ENCODE measurements around the gene ARHGAP10. TPM values are rescaled to one million over a fixed set of nuclear protein-coding genes. Genes with fewer than 3 reads are reported as not detected.

Gene ARHGAP10
- total RNA-seq, 4 donors from 2014 or later = 131 to 217 (median 206) TPM

DNA sequence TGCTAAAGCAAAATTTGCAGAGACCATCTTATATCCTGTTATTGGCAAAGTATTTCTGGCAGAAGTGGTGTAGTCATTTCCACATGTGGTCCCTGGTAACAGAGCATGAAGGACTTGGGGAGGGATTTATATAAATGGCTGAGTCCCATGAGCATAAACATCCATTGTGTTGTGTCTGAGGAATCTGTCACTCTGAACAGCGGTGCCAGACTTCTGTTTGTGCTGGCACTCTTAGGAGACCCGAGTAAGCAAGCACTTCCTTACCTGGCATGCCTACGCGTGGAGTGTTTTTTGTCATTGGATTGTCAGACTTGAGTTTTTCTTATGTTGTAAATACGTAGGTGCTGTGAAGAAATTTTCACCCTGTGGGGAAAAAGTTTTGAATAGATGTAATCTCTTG is 285.9 kb downstream of the ARHGAP10 start:
- no peak overlapping the region for H3K4me3 ChIP-seq
- H3K27ac ChIP-seq = peak overlapping the region in 1 of 4 donors; percentile 23
- H3K27me3 ChIP-seq = no peaks in the 10 kb centered on the region
- peaks cover 0 to 66% (median 23%) of the 10 kb centered on the region in 4 donors for H3K4me1 ChIP-seq
- no peaks in the 10 kb centered on the region for H3K9me3 ChIP-seq
- WGBS, 2 donors = 48 to 49% methylated on average over 5 of the region's 5 CpGs
- no peak for DNase-seq (ENCODE audit: low spot score in 2 of 2)
- H3K36me3 ChIP-seq = no peaks in the 10 kb centered on the region
- TF ChIP-seq EP300 (IDR thresholded peaks at IDR 0.05) = no peak
- TF ChIP-seq POLR2A (IDR thresholded peaks at IDR 0.05) = no peak
- TF ChIP-seq, protein P1, sequence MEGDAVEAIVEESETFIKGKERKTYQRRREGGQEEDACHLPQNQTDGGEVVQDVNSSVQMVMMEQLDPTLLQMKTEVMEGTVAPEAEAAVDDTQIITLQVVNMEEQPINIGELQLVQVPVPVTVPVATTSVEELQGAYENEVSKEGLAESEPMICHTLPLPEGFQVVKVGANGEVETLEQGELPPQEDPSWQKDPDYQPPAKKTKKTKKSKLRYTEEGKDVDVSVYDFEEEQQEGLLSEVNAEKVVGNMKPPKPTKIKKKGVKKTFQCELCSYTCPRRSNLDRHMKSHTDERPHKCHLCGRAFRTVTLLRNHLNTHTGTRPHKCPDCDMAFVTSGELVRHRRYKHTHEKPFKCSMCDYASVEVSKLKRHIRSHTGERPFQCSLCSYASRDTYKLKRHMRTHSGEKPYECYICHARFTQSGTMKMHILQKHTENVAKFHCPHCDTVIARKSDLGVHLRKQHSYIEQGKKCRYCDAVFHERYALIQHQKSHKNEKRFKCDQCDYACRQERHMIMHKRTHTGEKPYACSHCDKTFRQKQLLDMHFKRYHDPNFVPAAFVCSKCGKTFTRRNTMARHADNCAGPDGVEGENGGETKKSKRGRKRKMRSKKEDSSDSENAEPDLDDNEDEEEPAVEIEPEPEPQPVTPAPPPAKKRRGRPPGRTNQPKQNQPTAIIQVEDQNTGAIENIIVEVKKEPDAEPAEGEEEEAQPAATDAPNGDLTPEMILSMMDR (IDR thresholded peaks at IDR 0.05) = no peak

DNA sequence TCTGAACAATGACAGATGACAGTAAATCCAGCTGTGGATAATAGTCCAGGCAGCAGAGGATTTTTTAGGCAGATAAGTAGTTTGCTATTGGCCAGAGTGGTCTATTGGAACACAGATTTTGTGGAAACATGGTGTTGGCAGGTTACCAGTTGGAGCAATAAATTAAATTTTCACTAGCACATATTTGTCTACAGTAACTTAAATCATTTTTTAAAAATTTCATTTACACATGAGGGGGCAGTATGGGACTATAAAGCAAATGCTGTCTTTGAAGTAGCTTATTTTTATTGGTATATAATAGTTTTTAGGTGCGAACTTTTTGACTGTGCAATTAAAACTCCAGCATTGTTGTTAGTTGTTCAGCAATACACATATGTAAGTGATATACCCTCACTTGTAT is 289.8 kb downstream of the ARHGAP10 start:
- Histone ChIP-seq H3K4me1 (peaks cover 0 to 58% (median 12%) of the 10 kb centered on the region in 4 donors), H3K27ac (no peak overlapping the region), H3K9me3 (no peaks in the 10 kb centered on the region), H3K4me3 (no peak overlapping the region), H3K36me3 (peaks cover 0 to 9% (median 0%) of the 10 kb centered on the region in 3 donors), H3K27me3 (no peaks in the 10 kb centered on the region)
- TF ChIP-seq POLR2A (IDR thresholded peaks at IDR 0.05) = no peak
- TF ChIP-seq EP300 (IDR thresholded peaks at IDR 0.05) = no peak
- TF ChIP-seq, protein P1 (IDR thresholded peaks at IDR 0.05) = no peak
- no peak for DNase-seq (ENCODE audit: low spot score in 2 of 2)
- 87 to 89% methylated on average over 1 of the region's 1 CpG for WGBS, 2 donors

DNA sequence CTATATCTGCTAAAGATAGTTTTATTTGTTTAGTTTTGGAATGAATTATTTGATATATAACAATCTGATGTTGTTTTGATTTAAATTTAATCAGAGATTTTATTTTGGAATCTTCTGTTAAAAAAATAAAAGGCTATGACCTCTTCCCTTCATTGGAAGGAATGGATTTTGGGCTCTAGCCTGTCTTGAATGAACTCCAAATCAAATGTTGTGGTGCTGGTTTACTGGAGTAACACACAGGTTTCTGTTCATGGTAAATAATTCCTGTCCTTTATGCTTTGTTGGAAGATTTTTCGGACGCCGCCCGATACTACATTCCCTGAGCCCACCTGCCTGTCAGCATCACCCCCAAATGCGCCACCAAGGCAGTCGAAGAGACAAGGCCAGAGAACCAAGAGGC is 291.1 kb downstream of the ARHGAP10 start:
- DNase-seq (ENCODE audit: low spot score in 2 of 2) = no peak
- Histone ChIP-seq H3K27me3 (no peaks in the 10 kb centered on the region), H3K27ac (peak overlapping the region in 1 of 4 donors; percentile 21), H3K9me3 (no peaks in the 10 kb centered on the region), H3K4me3 (no peak overlapping the region), H3K4me1 (peaks cover 0 to 53% (median 6%) of the 10 kb centered on the region in 4 donors), H3K36me3 (peaks cover 0 to 10% (median 0%) of the 10 kb centered on the region in 3 donors)
- no peak for TF ChIP-seq POLR2A (IDR thresholded peaks at IDR 0.05)
- TF ChIP-seq EP300 (IDR thresholded peaks at IDR 0.05) = no peak
- TF ChIP-seq, protein P1 (IDR thresholded peaks at IDR 0.05) = no peak
- 79% methylated on average over 6 of the region's 6 CpGs for WGBS, 2 donors

DNA sequence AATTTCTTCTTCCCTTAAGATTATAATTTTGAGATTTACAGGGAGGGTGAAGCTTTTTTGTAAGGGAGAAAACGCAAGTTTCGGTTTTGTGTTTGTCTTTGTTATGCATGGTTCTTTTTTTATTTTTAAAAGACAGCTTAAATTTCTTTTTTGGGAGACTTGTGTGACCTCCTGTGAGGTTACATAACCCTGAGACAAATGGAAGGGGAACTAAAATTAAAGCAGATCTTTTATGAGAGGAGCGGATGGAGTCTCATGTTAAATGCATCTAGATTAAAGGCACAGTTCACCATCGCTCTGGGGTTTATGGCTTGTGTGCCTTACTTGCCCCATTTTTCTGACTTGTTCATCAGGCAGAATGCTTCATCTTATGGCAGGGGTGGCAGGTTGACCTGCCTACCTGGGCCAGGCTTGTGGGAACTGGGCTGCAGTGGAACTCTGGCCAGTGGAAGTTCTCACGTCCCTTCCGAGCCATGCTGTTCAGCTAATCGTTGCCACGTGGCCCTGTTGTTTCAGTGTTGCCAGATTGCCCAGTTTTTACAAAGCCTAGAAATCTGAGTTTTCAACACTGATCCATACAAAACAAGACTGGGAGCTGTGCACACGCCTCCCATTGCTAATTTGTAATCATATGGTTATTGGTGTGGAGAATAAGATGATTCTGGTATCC is 291.8 kb downstream of the ARHGAP10 start:
- H3K27me3 ChIP-seq = no peaks in the 10 kb centered on the region
- no peak overlapping the region for H3K4me3 ChIP-seq
- peaks cover 0 to 46% (median 4%) of the 10 kb centered on the region in 4 donors for H3K4me1 ChIP-seq
- TF ChIP-seq POLR2A (IDR thresholded peaks at IDR 0.05) = no peak
- TF ChIP-seq EP300 (IDR thresholded peaks at IDR 0.05) = no peak
- TF ChIP-seq, protein P1 (IDR thresholded peaks at IDR 0.05) = no peak
- H3K36me3 ChIP-seq = peaks cover 0 to 17% (median 0%) of the 10 kb centered on the region in 3 donors
- no peak for DNase-seq (ENCODE audit: low spot score in 2 of 2)
- H3K9me3 ChIP-seq = no peaks in the 10 kb centered on the region
- peak overlapping the region in 1 of 4 donors; percentile 21 for H3K27ac ChIP-seq
- 55 to 67% methylated on average over 9 of the region's 9 CpGs for WGBS, 2 donors

DNA sequence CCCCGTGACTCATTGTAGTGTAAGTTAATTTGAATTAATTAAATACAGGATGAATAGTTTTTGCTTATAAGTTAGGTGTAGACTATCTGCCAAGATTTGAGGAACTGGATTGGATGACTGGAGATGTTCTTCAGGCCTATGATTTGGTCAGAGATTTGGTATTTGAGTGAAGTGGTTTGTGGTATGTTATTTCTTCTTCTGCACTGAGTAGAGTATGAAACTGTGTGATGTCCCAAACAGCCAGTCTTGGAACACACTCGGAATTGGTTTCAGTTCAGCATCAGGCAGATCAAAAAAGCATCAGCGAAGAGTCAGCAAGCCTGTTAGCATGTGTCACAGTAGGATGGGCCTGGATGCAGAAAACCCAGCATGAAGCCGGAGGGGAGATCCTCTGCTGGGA is 294.1 kb downstream of the ARHGAP10 start:
- Histone ChIP-seq H3K27me3 (no peaks in the 10 kb centered on the region), H3K4me1 (peaks cover 0 to 49% (median 5%) of the 10 kb centered on the region in 4 donors), H3K36me3 (peaks cover 0 to 24% (median 0%) of the 10 kb centered on the region in 3 donors), H3K4me3 (no peak overlapping the region), H3K9me3 (no peaks in the 10 kb centered on the region), H3K27ac (peak overlapping the region in 1 of 4 donors; percentile 18)
- TF ChIP-seq, protein P1 (IDR thresholded peaks at IDR 0.05) = no peak
- TF ChIP-seq POLR2A (IDR thresholded peaks at IDR 0.05) (no peak), EP300 (IDR thresholded peaks at IDR 0.05) (no peak)
- WGBS, 2 donors = 80 to 81% methylated on average over 4 of the region's 4 CpGs
- no peak for DNase-seq (ENCODE audit: low spot score in 2 of 2)
